Activated T-helper 2 cell treated with anti-CD3 and anti-CD28 coated beads, Interferon-gamma antibody, Interleukin-2, Interleukin-4, amounts not matched to agents 10 μg/mL and 5 μg/mL and 100 μg/mL, durations not matched to agents 14 hours and 24 hours and 36 hours (primary cell): ENCODE results near the gene CGB3. TPM values are rescaled to one million over a fixed set of nuclear protein-coding genes. Genes with fewer than 3 reads are reported as not detected.

Source experiments
- DNase-seq: peaks from one replicate; pipeline ENCODE4 v3.0.0; 2021; ENCODE audit warnings: low spot score
- H3K27ac Mint-ChIP-seq: one replicate; pipeline ENCODE4 v1.8.0; 2021; ENCODE audit warnings: mixed read lengths
- H3K27me3 Mint-ChIP-seq: one replicate; pipeline ENCODE4 v1.8.0; 2021; ENCODE audit warnings: low read depth, mixed read lengths
- H3K36me3 Mint-ChIP-seq: one replicate; pipeline ENCODE4 v1.8.0; 2021; ENCODE audit warnings: low read depth, mixed read lengths
- H3K4me1 Mint-ChIP-seq: one replicate; pipeline ENCODE4 v1.8.0; 2021; ENCODE audit warnings: low read depth, mixed read lengths
- H3K4me3 Mint-ChIP-seq: one replicate; pipeline ENCODE4 v1.8.0; 2021; ENCODE audit warnings: low read depth, mild to moderate bottlenecking, moderate library complexity, mixed read lengths
- H3K9me3 Mint-ChIP-seq: one replicate; pipeline ENCODE4 v1.8.0; 2021; ENCODE audit warnings: mixed read lengths
- intact Hi-C: fragments of 100-400 bp; cut with micrococcal nuclease; formaldehyde crosslinking; loops from one replicate; pipeline ENCODE4 v1.15.1; 2023
- total RNA-seq: library from RNA; stranded (reverse); gene quantifications from 2 replicates; pipeline ENCODE4 v1.2.3, GENCODE V29; 2022

CGB3 gene
- total RNA-seq, 1 donor from 2014 or later: not detected

GRCh38 chr19:49017666-49018351 is 6.3 kb downstream of the CGB3 start:
- peak overlapping the region; percentile 85 for H3K4me3 Mint-ChIP-seq
- peaks cover 21% of the 10 kb centered on the region for H3K36me3 Mint-ChIP-seq
- H3K27me3 Mint-ChIP-seq: peaks cover 10% of the 10 kb centered on the region
- H3K4me1 Mint-ChIP-seq: peaks cover 20% of the 10 kb centered on the region
- H3K9me3 Mint-ChIP-seq: no peaks in the 10 kb centered on the region
- peak; percentile 48 for DNase-seq
- H3K27ac Mint-ChIP-seq: no peak overlapping the region
- intact Hi-C loops: no loop called here

GRCh38 chr19:49017041-49017665 is 7.0 kb downstream of the CGB3 start, which contains the start of gene LHB:
Gene LHB, minus strand, starts transcription at chr19:49017091. Its CDS starts 10 bp downstream, at chr19:49017081.
- H3K9me3 Mint-ChIP-seq: no peaks in the 10 kb centered on the region
- intact Hi-C loops: no loop called here
- no peak within 1 kb of the TSS for H3K27ac Mint-ChIP-seq
- H3K36me3 Mint-ChIP-seq: peaks cover 21% of the 10 kb centered on the region
- peak within 1 kb of the TSS; percentile 21 for H3K4me3 Mint-ChIP-seq
- no peak for DNase-seq
- peaks cover 20% of the 10 kb centered on the region for H3K4me1 Mint-ChIP-seq
- peaks cover 10% of the 10 kb centered on the region for H3K27me3 Mint-ChIP-seq

GRCh38 chr19:49016067-49016839 is 7.9 kb downstream of the CGB3 start:
- H3K4me3 Mint-ChIP-seq: no peak overlapping the region
- H3K36me3 Mint-ChIP-seq: peaks cover 24% of the 10 kb centered on the region

GRCh38 chr19:49014870-49015255 is 9.3 kb downstream of the CGB3 start:
- no peak for DNase-seq
- no peaks in the 10 kb centered on the region for H3K9me3 Mint-ChIP-seq
- intact Hi-C loops: no loop called here
- H3K4me3 Mint-ChIP-seq: no peak overlapping the region
- H3K27me3 Mint-ChIP-seq: peaks cover 8% of the 10 kb centered on the region
- H3K36me3 Mint-ChIP-seq: peaks cover 35% of the 10 kb centered on the region
- peaks cover 11% of the 10 kb centered on the region for H3K4me1 Mint-ChIP-seq
- no peak overlapping the region for H3K27ac Mint-ChIP-seq

More at GRCh38 chr19:49016067-49016839, 7.9 kb downstream of the CGB3 start:
- Mint-ChIP-seq H3K27me3 (peaks cover 8% of the 10 kb centered on the region), H3K4me1 (peaks cover 16% of the 10 kb centered on the region), H3K9me3 (no peaks in the 10 kb centered on the region), H3K27ac (no peak overlapping the region)
- intact Hi-C loops: no loop called here
- no peak for DNase-seq

GRCh38 chr19:49014123-49014869 is 9.8 kb downstream of the CGB3 start:
- H3K4me1 Mint-ChIP-seq: peaks cover 10% of the 10 kb centered on the region
- H3K36me3 Mint-ChIP-seq: peaks cover 38% of the 10 kb centered on the region
- no peak overlapping the region for H3K4me3 Mint-ChIP-seq
- H3K27me3 Mint-ChIP-seq: peaks cover 7% of the 10 kb centered on the region
- DNase-seq: no peak
- no peak overlapping the region for H3K27ac Mint-ChIP-seq
- no peaks in the 10 kb centered on the region for H3K9me3 Mint-ChIP-seq
- intact Hi-C loops: no loop called here

GRCh38 chr19:49011194-49011593 is 12.9 kb downstream of the CGB3 start:
- Mint-ChIP-seq H3K27ac (no peak overlapping the region), H3K4me3 (no peak overlapping the region), H3K4me1 (no peaks in the 10 kb centered on the region), H3K36me3 (peaks cover 47% of the 10 kb centered on the region), H3K9me3 (no peaks in the 10 kb centered on the region), H3K27me3 (no peaks in the 10 kb centered on the region)
- intact Hi-C loops: no loop called here
- no peak for DNase-seq

GRCh38 chr19:49010453-49010852 is 13.7 kb downstream of the CGB3 start:
- Mint-ChIP-seq H3K36me3 (peaks cover 49% of the 10 kb centered on the region), H3K4me1 (no peaks in the 10 kb centered on the region), H3K27ac (no peak overlapping the region), H3K9me3 (no peaks in the 10 kb centered on the region), H3K4me3 (no peak overlapping the region), H3K27me3 (no peaks in the 10 kb centered on the region)
- intact Hi-C loops: no loop called here
- DNase-seq: no peak

GRCh38 chr19:49009828-49010227 is 14.3 kb downstream of the CGB3 start:
- Mint-ChIP-seq H3K36me3 (peaks cover 50% of the 10 kb centered on the region), H3K4me1 (no peaks in the 10 kb centered on the region), H3K9me3 (no peaks in the 10 kb centered on the region), H3K27me3 (no peaks in the 10 kb centered on the region), H3K4me3 (no peak overlapping the region), H3K27ac (no peak overlapping the region)
- intact Hi-C loops: no loop called here
- DNase-seq: no peak

- no peaks in the 10 kb centered on the region for H3K9me3 Mint-ChIP-seq
- H3K36me3 Mint-ChIP-seq: peaks cover 63% of the 10 kb centered on the region
- H3K4me1 Mint-ChIP-seq: no peaks in the 10 kb centered on the region
- H3K4me3 Mint-ChIP-seq: no peak overlapping the region
- no peaks in the 10 kb centered on the region for H3K27me3 Mint-ChIP-seq
- DNase-seq: no peak
- intact Hi-C loops: no loop called here
- no peak overlapping the region for H3K27ac Mint-ChIP-seq
Observed at GRCh38 chr19:49006905-49007304, 17.2 kb downstream of the CGB3 start.

GRCh38 chr19:49004964-49005614 is 19.0 kb downstream of the CGB3 start:
- no peak for DNase-seq
- no peak overlapping the region for H3K4me3 Mint-ChIP-seq
- H3K36me3 Mint-ChIP-seq: peaks cover 52% of the 10 kb centered on the region
- no peaks in the 10 kb centered on the region for H3K27me3 Mint-ChIP-seq
- no peaks in the 10 kb centered on the region for H3K4me1 Mint-ChIP-seq
- H3K27ac Mint-ChIP-seq: no peak overlapping the region
- intact Hi-C loops: no loop called here
- H3K9me3 Mint-ChIP-seq: no peaks in the 10 kb centered on the region

GRCh38 chr19:49004133-49004532 is 20.0 kb downstream of the CGB3 start:
- intact Hi-C loops: no loop called here
- Mint-ChIP-seq H3K4me3 (no peak overlapping the region), H3K9me3 (no peaks in the 10 kb centered on the region), H3K27ac (no peak overlapping the region), H3K27me3 (no peaks in the 10 kb centered on the region), H3K36me3 (peaks cover 55% of the 10 kb centered on the region), H3K4me1 (no peaks in the 10 kb centered on the region)
- DNase-seq: no peak
